Lower lobe of right lung (tissue), 2 donors: ENCODE data around the gene VARS1. TPM values are rescaled to one million over a fixed set of nuclear protein-coding genes. Genes with fewer than 3 reads are reported as not detected.
A peak's percentile ranks its signal among the peaks of the same experiment; 100 is the strongest.

Experiments
- ATAC-seq, 2 donors: fragments of 200-7000 bp; cut with Tn5 transposase; one replicate each; pipeline ENCODE4 v1.9.1; 2020 to 2022; ENCODE audit warnings: mild to moderate bottlenecking in 2 of 2, moderate library complexity in 2 of 2
- DNase-seq: peaks from one replicate; pipeline ENCODE4 v3.0.0-alpha.2; 2020
- H3K27ac ChIP-seq: fragments of 200-600 bp; one replicate; pipeline ENCODE4 v1.8.0; 2022
- H3K27me3 ChIP-seq: fragments of 200-600 bp; one replicate; pipeline ENCODE4 v1.8.0; 2022; ENCODE audit warnings: low read depth
- H3K36me3 ChIP-seq: fragments of 200-600 bp; one replicate; pipeline ENCODE4 v1.8.0; 2022; ENCODE audit warnings: mild to moderate bottlenecking
- H3K4me1 ChIP-seq: fragments of 200-600 bp; one replicate; pipeline ENCODE4 v1.8.0; 2022
- H3K4me3 ChIP-seq: fragments of 200-600 bp; one replicate; pipeline ENCODE4 v1.8.0; 2022; ENCODE audit warnings: mild to moderate bottlenecking
- H3K9me3 ChIP-seq: fragments of 200-600 bp; one replicate; pipeline ENCODE4 v1.8.0; 2022
- CTCF ChIP-seq: fragments of 200-600 bp; IDR thresholded peaks from one replicate; pipeline ENCODE4 v1.8.0; 2022; ENCODE audit warnings: antibody characterized with exemption, mild to moderate bottlenecking
- intact Hi-C: fragments of 100-400 bp; cut with DNase I; formaldehyde crosslinking; loops from one replicate; pipeline ENCODE4 v1.11.0; 2022
- total RNA-seq: library from RNA; stranded (reverse); fragmentation: NEBNext Ultra II Directional; extraction: Animal tissue kit (Norgen Biotek cat#: 25700); gene quantifications from one replicate; pipeline ENCODE4 v1.2.1, GENCODE V29; 2021
- donor health status: DM: no; HTN: yes; CAD: no; lungs with severe emphysema.

Gene VARS1
- total RNA-seq, 1 donor from 2014 or later = 44.1 TPM

GRCh38 chr6:31769684-31770371 is 25.7 kb downstream of the VARS1 start:
- intact Hi-C loops = no loop called here
- Histone ChIP-seq H3K36me3 (no peaks in the 10 kb centered on the region), H3K27ac (no peak overlapping the region), H3K4me1 (peaks cover 17% of the 10 kb centered on the region), H3K27me3 (no peaks in the 10 kb centered on the region), H3K9me3 (no peaks in the 10 kb centered on the region), H3K4me3 (no peak overlapping the region)
- peak; percentile 90 for TF ChIP-seq CTCF
- DNase-seq (peak; percentile 88), ATAC-seq (peak; percentile 90 to 92)

- peak; percentile 40 to 54 for ATAC-seq
- H3K27ac ChIP-seq = peak overlapping the region; percentile 36
Measured at GRCh38 chr6:31768363-31769257, 26.9 kb downstream of the VARS1 start.

GRCh38 chr6:31767096-31767645 is 28.4 kb downstream of the VARS1 start:
- no peak for TF ChIP-seq CTCF
- Histone ChIP-seq H3K27me3 (no peaks in the 10 kb centered on the region), H3K36me3 (no peaks in the 10 kb centered on the region), H3K4me1 (peaks cover 17% of the 10 kb centered on the region), H3K27ac (no peak overlapping the region), H3K4me3 (no peak overlapping the region), H3K9me3 (no peaks in the 10 kb centered on the region)
- intact Hi-C loops = no loop called here
- DNase-seq = no peak
- no peak for ATAC-seq

More at GRCh38 chr6:31768363-31769257, 26.9 kb downstream of the VARS1 start:
- H3K9me3 ChIP-seq = no peaks in the 10 kb centered on the region
- H3K4me3 ChIP-seq = no peak overlapping the region
- H3K36me3 ChIP-seq = no peaks in the 10 kb centered on the region
- H3K27me3 ChIP-seq = no peaks in the 10 kb centered on the region
- no peak for DNase-seq
- intact Hi-C loops = no loop called here
- H3K4me1 ChIP-seq = peaks cover 17% of the 10 kb centered on the region
- no peak for TF ChIP-seq CTCF

DNA sequence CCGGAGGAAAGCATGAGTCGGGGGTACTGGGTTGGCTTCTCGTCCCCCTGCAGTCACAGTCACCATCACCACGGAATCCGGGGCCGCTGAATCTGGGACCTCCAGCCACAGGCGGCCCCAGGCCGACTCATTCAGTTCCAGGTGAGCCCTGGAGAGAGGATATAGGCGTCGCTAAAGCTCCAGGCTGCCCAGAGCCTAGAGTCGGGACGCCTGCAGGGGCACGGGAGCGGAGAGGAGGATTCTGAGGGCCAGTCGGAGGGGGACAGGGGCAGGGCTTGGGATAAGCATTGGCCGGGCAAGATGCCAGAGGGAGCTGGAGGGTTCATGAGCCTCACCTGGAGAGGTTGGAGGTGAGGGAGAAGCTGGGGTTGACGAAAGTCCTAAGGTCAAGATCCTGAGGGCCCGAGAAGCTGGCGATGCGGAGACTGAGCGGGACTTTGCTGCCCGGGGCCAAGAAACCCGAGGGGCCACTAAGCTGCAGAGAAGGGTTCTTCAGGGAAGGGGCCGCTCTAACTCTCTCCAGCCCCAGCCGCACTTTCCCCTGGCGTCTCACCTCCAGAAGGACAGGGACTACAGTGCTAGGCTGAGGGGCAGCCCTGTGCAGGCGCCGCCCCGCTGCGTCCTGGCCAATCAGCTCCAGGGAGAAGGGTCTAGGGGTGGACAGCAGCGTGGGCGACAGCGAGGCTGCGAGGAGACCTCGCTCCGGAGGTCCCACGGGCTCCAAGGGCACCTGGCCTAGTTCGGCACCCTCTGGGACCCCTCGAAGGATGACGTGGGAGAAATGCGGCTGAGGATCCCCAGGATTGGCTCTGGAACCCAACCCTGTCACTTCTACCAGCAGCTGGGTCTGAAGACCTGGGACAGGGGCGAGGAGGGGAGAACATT is 29.4 kb downstream of the VARS1 start:
- Histone ChIP-seq H3K36me3 (no peaks in the 10 kb centered on the region), H3K4me1 (peaks cover 17% of the 10 kb centered on the region), H3K9me3 (no peaks in the 10 kb centered on the region), H3K4me3 (peak overlapping the region; percentile 27), H3K27ac (no peak overlapping the region), H3K27me3 (no peaks in the 10 kb centered on the region)
- ATAC-seq (peak in 1 of 2 donors; percentile 27), DNase-seq (no peak)
- TF ChIP-seq CTCF = no peak
- intact Hi-C loops = no loop called here

DNA sequence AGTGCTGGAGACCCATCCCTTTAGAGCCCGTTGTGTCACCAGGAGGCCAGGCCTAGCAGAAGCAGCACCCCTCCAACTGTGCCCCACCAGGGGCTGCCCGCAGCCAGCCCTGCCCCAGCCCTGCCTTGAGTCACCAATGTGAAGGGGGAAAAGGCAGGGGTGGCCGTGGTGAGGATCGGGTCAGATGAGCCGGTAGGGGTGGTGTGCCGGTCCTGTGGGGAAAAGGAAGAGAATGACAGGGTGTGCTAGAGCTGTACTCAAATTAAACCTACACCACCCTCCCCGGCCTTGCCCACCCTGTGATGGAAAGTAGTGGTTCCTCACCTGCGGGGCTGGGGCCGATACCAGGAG is 30.0 kb downstream of the VARS1 start:
- no peak for TF ChIP-seq CTCF
- Histone ChIP-seq H3K36me3 (no peaks in the 10 kb centered on the region), H3K4me3 (no peak overlapping the region), H3K27me3 (no peaks in the 10 kb centered on the region), H3K4me1 (peaks cover 17% of the 10 kb centered on the region), H3K9me3 (no peaks in the 10 kb centered on the region), H3K27ac (no peak overlapping the region)
- DNase-seq (no peak), ATAC-seq (no peak)
- intact Hi-C loops = no loop called here
